Panc1 (cell line): Measurements from ENCODE around the gene KLF12. TPM values are rescaled to one million over a fixed set of nuclear protein-coding genes. Genes with fewer than 3 reads are reported as not detected.

ENCODE experiments used
- ATAC-seq: fragments of 200-7000 bp; cut with Tn5 transposase; 2 replicates; pipeline ENCODE4 v1.9.1; 2020; ENCODE audit warnings: mild to moderate bottlenecking, moderate library complexity
- BruUV-seq: library from RNA; stranded (reverse); fragments of 400-500 nt; replicated peaks from 2 replicates; lab custom pipeline; 2021; lab: Mats Ljungman, UMichigan
- CTCF ChIA-PET: fragments of 300-600 bp; sonication (Branson Sonifier 250); formaldehyde crosslinking; loops from one replicate; lab custom pipeline; 2022; ENCODE audit warnings: antibody characterized with exemption; lab: Charles Lee
- POLR2A ChIA-PET: fragments of 300-600 bp; sonication (Branson Sonifier 250); formaldehyde crosslinking; loops from one replicate; lab custom pipeline; 2022; ENCODE audit warnings: antibody characterized with exemption; lab: Charles Lee
- DNase-seq: peaks from one replicate; pipeline ENCODE4 v3.0.0-alpha.2; 2010; ENCODE audit warnings: low read depth, low spot score
- H3K27ac ChIP-seq: 2 replicates; pipeline ENCODE4 v1.5.1; 2011; ENCODE audit warnings: mild to moderate bottlenecking, low read length, inconsistent platforms
- H3K27me3 ChIP-seq: fragments of 200-500 bp; sonication (Bioruptor generic); 2 replicates; pipeline ENCODE4 v1.6.0; 2014; ENCODE audit warnings: low read length, inconsistent platforms; ENCODE audit not compliant: control insufficient read depth, insufficient read depth
- H3K36me3 ChIP-seq: fragments of 200-500 bp; sonication (Bioruptor generic); 2 replicates; pipeline ENCODE4 v1.5.1; 2014; ENCODE audit warnings: inconsistent platforms, mild to moderate bottlenecking, low read length, moderate library complexity; ENCODE audit not compliant: control insufficient read depth, insufficient read depth
- H3K4me1 ChIP-seq: 2 replicates; pipeline ENCODE4 v1.5.1; 2011; ENCODE audit warnings: inconsistent platforms, mild to moderate bottlenecking, low read length, moderate library complexity; ENCODE audit not compliant: control insufficient read depth, insufficient read depth
- H3K4me3 ChIP-seq, 2 experiments: 2 replicates each; pipeline ENCODE4 v1.5.1; 2011 to 2012; ENCODE audit warnings: low read depth in 2 of 2, low read length in 2 of 2, mild to moderate bottlenecking in 2 of 2, inconsistent platforms in 1 of 2, moderate library complexity in 1 of 2
- H3K9me3 ChIP-seq: fragments of 200-500 bp; sonication (Bioruptor generic); 2 replicates; pipeline ENCODE4 v1.5.1; 2014; ENCODE audit warnings: low read depth, mild to moderate bottlenecking, inconsistent platforms, low read length, moderate library complexity; ENCODE audit not compliant: control insufficient read depth, insufficient read depth
- POLR2AphosphoS5 ChIP-seq: IDR thresholded peaks from 2 replicates; pipeline ENCODE4 v1.6.1; 2012; ENCODE audit warnings: mild to moderate bottlenecking, low read depth, low read length, moderate library complexity
- SIN3A ChIP-seq: IDR thresholded peaks from 2 replicates; pipeline ENCODE4 v1.6.1; 2012; ENCODE audit warnings: low read depth, mild to moderate bottlenecking, low read length, moderate library complexity, borderline replicate concordance; ENCODE audit not compliant: insufficient read depth
- TCF7L2 ChIP-seq: IDR thresholded peaks from 2 replicates; pipeline ENCODE4 v1.6.1; 2011; ENCODE audit warnings: mild to moderate bottlenecking, low read depth, low read length, inconsistent platforms
- in situ Hi-C: cut with HindIII; loops from 2 replicates; pipeline ENCODE4 v1.10.0; 2016; ENCODE audit warnings: low sequenced_read_pairs, low pct_unique_long_range_greater_than_20kb
- intact Hi-C: fragments of 100-400 bp; cut with micrococcal nuclease; formaldehyde crosslinking; loops from one replicate; pipeline ENCODE4 v1.10.0; 2022; ENCODE audit not compliant: unreplicated experiment
- total RNA-seq: library from RNA; stranded (reverse); gene quantifications from one replicate; pipeline ENCODE4 v1.2.1, GENCODE V29; 2021; ENCODE audit not compliant: unreplicated experiment
- TF ChIP-seq, protein P1 (sequence below), 2 experiments: IDR thresholded peaks; 2 replicates each; pipeline ENCODE4 v1.6.1; 2011 to 2012; ENCODE audit warnings: low read depth in 2 of 2, control low read depth in 1 of 2, low read length in 1 of 2, mild to moderate bottlenecking in 1 of 2, moderate library complexity in 1 of 2; ENCODE audit not compliant: insufficient read depth in 1 of 2
- TF ChIP-seq, protein P2 (sequence below): fragments of 450-650 bp; IDR thresholded peaks from 2 replicates; pipeline ENCODE4 v1.5.1; 2017; ENCODE audit warnings: mild to moderate bottlenecking

Gene KLF12
- total RNA-seq, 1 experiment from 2014 or later: 4.2 TPM

DNA sequence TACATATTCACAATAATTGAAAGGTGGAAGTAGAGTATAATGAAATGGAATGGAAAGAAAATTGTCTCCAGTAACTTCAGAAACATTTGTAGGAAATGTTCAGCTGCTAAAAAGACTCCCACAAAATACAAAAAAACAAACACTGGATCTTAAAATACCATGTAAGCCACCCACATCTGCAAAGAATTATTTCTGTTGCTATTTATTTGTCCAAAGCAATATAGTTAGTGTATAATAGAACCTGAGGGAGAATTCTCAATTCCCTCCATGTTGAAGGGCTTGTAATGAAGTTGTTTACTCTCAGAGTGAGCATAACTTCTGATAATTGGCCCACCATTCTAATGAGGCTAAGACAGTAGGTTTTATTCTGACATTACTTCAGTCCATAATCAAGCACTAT lies 37.4 kb upstream of the KLF12 start:
- no peaks in the 10 kb centered on the region for H3K4me1 ChIP-seq
- H3K36me3 ChIP-seq: no peaks in the 10 kb centered on the region
- H3K27me3 ChIP-seq: no peaks in the 10 kb centered on the region
- POLR2A ChIA-PET: no interaction called here
- DNase-seq (no peak), ATAC-seq (no peak)
- no peak overlapping the region for H3K27ac ChIP-seq
- in situ Hi-C loops: no loop called here
- CTCF ChIA-PET: no interaction called here
- intact Hi-C loops: no loop called here
- BruUV-seq: no TSS peak
- no peaks in the 10 kb centered on the region for H3K9me3 ChIP-seq
- no peak for TF ChIP-seq TCF7L2
- TF ChIP-seq SIN3A: no peak
- TF ChIP-seq, protein P1, sequence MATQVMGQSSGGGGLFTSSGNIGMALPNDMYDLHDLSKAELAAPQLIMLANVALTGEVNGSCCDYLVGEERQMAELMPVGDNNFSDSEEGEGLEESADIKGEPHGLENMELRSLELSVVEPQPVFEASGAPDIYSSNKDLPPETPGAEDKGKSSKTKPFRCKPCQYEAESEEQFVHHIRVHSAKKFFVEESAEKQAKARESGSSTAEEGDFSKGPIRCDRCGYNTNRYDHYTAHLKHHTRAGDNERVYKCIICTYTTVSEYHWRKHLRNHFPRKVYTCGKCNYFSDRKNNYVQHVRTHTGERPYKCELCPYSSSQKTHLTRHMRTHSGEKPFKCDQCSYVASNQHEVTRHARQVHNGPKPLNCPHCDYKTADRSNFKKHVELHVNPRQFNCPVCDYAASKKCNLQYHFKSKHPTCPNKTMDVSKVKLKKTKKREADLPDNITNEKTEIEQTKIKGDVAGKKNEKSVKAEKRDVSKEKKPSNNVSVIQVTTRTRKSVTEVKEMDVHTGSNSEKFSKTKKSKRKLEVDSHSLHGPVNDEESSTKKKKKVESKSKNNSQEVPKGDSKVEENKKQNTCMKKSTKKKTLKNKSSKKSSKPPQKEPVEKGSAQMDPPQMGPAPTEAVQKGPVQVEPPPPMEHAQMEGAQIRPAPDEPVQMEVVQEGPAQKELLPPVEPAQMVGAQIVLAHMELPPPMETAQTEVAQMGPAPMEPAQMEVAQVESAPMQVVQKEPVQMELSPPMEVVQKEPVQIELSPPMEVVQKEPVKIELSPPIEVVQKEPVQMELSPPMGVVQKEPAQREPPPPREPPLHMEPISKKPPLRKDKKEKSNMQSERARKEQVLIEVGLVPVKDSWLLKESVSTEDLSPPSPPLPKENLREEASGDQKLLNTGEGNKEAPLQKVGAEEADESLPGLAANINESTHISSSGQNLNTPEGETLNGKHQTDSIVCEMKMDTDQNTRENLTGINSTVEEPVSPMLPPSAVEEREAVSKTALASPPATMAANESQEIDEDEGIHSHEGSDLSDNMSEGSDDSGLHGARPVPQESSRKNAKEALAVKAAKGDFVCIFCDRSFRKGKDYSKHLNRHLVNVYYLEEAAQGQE (IDR thresholded peaks at IDR 0.05; ENCODE audit: insufficient read depth in 1 of 2, low read depth in 2 of 2, low read length in 1 of 2): no peak
- TF ChIP-seq, protein P2, sequence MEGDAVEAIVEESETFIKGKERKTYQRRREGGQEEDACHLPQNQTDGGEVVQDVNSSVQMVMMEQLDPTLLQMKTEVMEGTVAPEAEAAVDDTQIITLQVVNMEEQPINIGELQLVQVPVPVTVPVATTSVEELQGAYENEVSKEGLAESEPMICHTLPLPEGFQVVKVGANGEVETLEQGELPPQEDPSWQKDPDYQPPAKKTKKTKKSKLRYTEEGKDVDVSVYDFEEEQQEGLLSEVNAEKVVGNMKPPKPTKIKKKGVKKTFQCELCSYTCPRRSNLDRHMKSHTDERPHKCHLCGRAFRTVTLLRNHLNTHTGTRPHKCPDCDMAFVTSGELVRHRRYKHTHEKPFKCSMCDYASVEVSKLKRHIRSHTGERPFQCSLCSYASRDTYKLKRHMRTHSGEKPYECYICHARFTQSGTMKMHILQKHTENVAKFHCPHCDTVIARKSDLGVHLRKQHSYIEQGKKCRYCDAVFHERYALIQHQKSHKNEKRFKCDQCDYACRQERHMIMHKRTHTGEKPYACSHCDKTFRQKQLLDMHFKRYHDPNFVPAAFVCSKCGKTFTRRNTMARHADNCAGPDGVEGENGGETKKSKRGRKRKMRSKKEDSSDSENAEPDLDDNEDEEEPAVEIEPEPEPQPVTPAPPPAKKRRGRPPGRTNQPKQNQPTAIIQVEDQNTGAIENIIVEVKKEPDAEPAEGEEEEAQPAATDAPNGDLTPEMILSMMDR: no peak
- no peak for TF ChIP-seq POLR2AphosphoS5
- no peak overlapping the region for H3K4me3 ChIP-seq

DNA sequence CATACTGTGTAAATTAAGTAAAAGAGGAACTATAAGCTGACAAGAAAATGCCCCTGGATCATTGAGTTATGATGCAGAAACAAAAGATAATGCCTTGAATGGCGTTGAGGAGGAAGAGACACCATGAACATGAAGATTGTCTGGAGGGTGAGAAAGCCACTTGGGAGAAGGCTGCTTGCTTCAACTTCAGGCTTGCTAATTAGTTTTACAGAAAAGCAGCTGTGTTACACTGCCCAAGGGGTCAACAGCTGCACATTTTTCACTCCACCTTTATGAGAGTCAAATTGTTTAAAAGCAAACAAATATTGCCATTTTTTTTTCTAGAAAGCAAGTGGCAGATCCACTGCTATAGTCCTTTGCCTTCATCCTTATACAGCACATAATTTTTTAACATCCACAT lies 35.5 kb upstream of the KLF12 start:
- Histone ChIP-seq H3K4me1 (no peaks in the 10 kb centered on the region), H3K9me3 (no peaks in the 10 kb centered on the region), H3K27ac (no peak overlapping the region), H3K36me3 (no peaks in the 10 kb centered on the region), H3K4me3 (no peak overlapping the region), H3K27me3 (no peaks in the 10 kb centered on the region)
- no TSS peak for BruUV-seq
- POLR2A ChIA-PET: no interaction called here
- in situ Hi-C loops (no loop called here), intact Hi-C loops (no loop called here)
- no peak for DNase-seq
- TF ChIP-seq TCF7L2 (no peak), POLR2AphosphoS5 (no peak), SIN3A (no peak)
- TF ChIP-seq, protein P2: no peak
- TF ChIP-seq, protein P1 (IDR thresholded peaks at IDR 0.05; ENCODE audit: insufficient read depth in 1 of 2, low read depth in 2 of 2, low read length in 1 of 2): no peak
- ATAC-seq: no peak
- CTCF ChIA-PET: no interaction called here
